Activated CD4-positive, CD25-positive, alpha-beta regulatory T cell treated with anti-CD3 and anti-CD28 coated beads, Interleukin-2, amount 50 U/mL, for 24 hours (primary cell): ENCODE results near the gene ARHGAP10.

ENCODE experiments used
- ATAC-seq, 2 donors: fragments of 150-1000 bp; cut with Tn5 transposase; one replicate each; pipeline ENCODE4 v1.10.0; 2021; ENCODE audit warnings: mild to moderate bottlenecking in 1 of 2, moderate library complexity in 1 of 2

Gene ARHGAP10

GRCh38 chr4:147958489-147959065, 226.7 kb downstream of the ARHGAP10 start:
- no peak for ATAC-seq

- no peak for ATAC-seq
Observed at GRCh38 chr4:147960971-147961370, 229.1 kb downstream of the ARHGAP10 start.

GRCh38 chr4:147963839-147964238, 232.0 kb downstream of the ARHGAP10 start:
- ATAC-seq, result no peak

GRCh38 chr4:147964266-147964880, 232.5 kb downstream of the ARHGAP10 start:
- ATAC-seq, result no peak

GRCh38 chr4:147965056-147965455, 233.2 kb downstream of the ARHGAP10 start:
- ATAC-seq, result no peak

GRCh38 chr4:147965873-147966272, 234.0 kb downstream of the ARHGAP10 start:
- no peak for ATAC-seq

- no peak for ATAC-seq
Observed at GRCh38 chr4:147968641-147969040, 236.8 kb downstream of the ARHGAP10 start.

GRCh38 chr4:147969573-147970385, 237.9 kb downstream of the ARHGAP10 start:
- ATAC-seq, result no peak

- no peak for ATAC-seq
Observed at GRCh38 chr4:147971116-147971515, 239.2 kb downstream of the ARHGAP10 start.

GRCh38 chr4:147975325-147975724, 243.4 kb downstream of the ARHGAP10 start:
- no peak for ATAC-seq

- ATAC-seq, result no peak
Observed at GRCh38 chr4:147975933-147976928, 244.3 kb downstream of the ARHGAP10 start.

GRCh38 chr4:147980586-147980985, 248.7 kb downstream of the ARHGAP10 start:
- ATAC-seq, result no peak

GRCh38 chr4:147981305-147981704, 249.4 kb downstream of the ARHGAP10 start:
- ATAC-seq, result peak; percentile 41 to 73

GRCh38 chr4:147984065-147984777, 252.3 kb downstream of the ARHGAP10 start:
- ATAC-seq, result no peak

- no peak for ATAC-seq
Observed at GRCh38 chr4:147984778-147985138, 252.9 kb downstream of the ARHGAP10 start.

GRCh38 chr4:147985376-147985775, 253.5 kb downstream of the ARHGAP10 start:
- ATAC-seq, result no peak

- no peak for ATAC-seq
Observed at GRCh38 chr4:147987252-147987651, 255.4 kb downstream of the ARHGAP10 start.

- no peak for ATAC-seq
Observed at GRCh38 chr4:147991543-147992283, 259.8 kb downstream of the ARHGAP10 start.

- no peak for ATAC-seq
Observed at GRCh38 chr4:147994076-147994475, 262.2 kb downstream of the ARHGAP10 start.

GRCh38 chr4:147994491-147995385, 262.9 kb downstream of the ARHGAP10 start:
- no peak for ATAC-seq
